Mesothelial cell of epicardium (in vitro differentiated cells): ENCODE measurements around the gene EPS8. TPM values are rescaled to one million over a fixed set of nuclear protein-coding genes. Genes with fewer than 3 reads are reported as not detected.
A peak's percentile ranks its signal among the peaks of the same experiment; 100 is the strongest.

Experiments
- DNase-seq, 2 experiments: peaks; one replicate each; pipeline ENCODE4 v3.0.0; 2021; ENCODE audit warnings: low spot score in 2 of 2; ENCODE audit not compliant: unreplicated experiment in 2 of 2
- H3K27ac Mint-ChIP-seq: 2 replicates; pipeline ENCODE4 v1.8.0; 2021; ENCODE audit warnings: mixed read lengths
- H3K27me3 Mint-ChIP-seq: 2 replicates; pipeline ENCODE4 v1.8.0; 2021; ENCODE audit warnings: low read depth, mixed read lengths
- H3K36me3 Mint-ChIP-seq: 2 replicates; pipeline ENCODE4 v1.8.0; 2021; ENCODE audit warnings: mixed read lengths
- H3K4me1 Mint-ChIP-seq: 2 replicates; pipeline ENCODE4 v1.8.0; 2021; ENCODE audit warnings: mixed read lengths
- H3K4me3 Mint-ChIP-seq: 2 replicates; pipeline ENCODE4 v1.8.0; 2021; ENCODE audit warnings: mild to moderate bottlenecking, moderate library complexity, mixed read lengths
- H3K9me3 Mint-ChIP-seq: 2 replicates; pipeline ENCODE4 v1.8.0; 2021; ENCODE audit warnings: mixed read lengths
- total RNA-seq: library from RNA; stranded (reverse); gene quantifications from 3 replicates; pipeline ENCODE4 v1.2.1, GENCODE V29; 2021
- TF ChIP-seq, protein P1 (sequence below): fragments of 200-600 bp; sonication (generic); IDR thresholded peaks from one replicate; pipeline ENCODE4 v1.5.0; 2021; ENCODE audit warnings: antibody characterized with exemption; ENCODE audit not compliant: unreplicated experiment

EPS8 gene
- total RNA-seq, 1 donor from 2014 or later = 24.8 TPM

DNA sequence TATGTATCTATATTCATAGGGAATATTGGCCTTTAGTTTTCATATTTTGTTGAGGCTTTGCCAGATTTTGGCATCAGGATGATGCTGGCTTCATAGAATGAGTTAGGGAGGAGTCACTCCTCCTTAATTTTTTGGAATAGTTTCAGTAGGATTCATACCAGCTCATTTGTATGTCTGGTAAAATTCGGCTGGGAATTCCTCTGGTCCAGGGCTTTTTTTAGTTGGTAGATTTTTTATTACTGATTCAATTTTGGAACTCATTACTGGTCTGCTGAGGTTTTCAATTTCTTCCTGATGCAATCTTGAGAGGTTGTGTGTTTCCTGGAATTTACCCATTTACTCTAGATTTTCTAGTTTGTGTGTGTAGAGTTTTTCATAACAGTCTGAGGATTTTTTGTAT is 175.2 kb downstream of the EPS8 start:
- H3K9me3 Mint-ChIP-seq = peaks cover 54% of the 10 kb centered on the region
- DNase-seq = no peak
- H3K4me1 Mint-ChIP-seq = no peaks in the 10 kb centered on the region
- no peak overlapping the region for H3K27ac Mint-ChIP-seq
- no peak overlapping the region for H3K4me3 Mint-ChIP-seq
- TF ChIP-seq, protein P1, sequence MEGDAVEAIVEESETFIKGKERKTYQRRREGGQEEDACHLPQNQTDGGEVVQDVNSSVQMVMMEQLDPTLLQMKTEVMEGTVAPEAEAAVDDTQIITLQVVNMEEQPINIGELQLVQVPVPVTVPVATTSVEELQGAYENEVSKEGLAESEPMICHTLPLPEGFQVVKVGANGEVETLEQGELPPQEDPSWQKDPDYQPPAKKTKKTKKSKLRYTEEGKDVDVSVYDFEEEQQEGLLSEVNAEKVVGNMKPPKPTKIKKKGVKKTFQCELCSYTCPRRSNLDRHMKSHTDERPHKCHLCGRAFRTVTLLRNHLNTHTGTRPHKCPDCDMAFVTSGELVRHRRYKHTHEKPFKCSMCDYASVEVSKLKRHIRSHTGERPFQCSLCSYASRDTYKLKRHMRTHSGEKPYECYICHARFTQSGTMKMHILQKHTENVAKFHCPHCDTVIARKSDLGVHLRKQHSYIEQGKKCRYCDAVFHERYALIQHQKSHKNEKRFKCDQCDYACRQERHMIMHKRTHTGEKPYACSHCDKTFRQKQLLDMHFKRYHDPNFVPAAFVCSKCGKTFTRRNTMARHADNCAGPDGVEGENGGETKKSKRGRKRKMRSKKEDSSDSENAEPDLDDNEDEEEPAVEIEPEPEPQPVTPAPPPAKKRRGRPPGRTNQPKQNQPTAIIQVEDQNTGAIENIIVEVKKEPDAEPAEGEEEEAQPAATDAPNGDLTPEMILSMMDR = no peak
- peaks cover 37% of the 10 kb centered on the region for H3K36me3 Mint-ChIP-seq
- H3K27me3 Mint-ChIP-seq = no peaks in the 10 kb centered on the region

DNA sequence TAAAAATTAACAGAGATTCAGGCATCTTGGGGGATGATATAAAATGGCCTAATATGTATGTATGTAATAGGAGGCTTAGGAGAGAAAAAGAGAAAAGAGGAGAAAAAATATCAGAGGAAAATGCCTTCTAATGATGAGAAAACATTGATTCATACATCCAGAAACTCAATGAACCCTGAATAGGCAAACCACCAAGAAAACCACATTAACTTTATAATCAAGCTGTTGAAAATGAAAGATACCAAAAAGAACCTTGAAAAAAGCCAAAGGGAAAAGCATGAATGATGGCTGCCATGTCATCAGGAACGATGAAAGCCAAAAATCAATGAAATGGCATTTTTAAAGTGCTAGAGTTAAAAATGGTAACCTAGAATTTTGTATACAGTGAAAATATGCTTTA is 180.2 kb downstream of the EPS8 start:
- H3K27ac Mint-ChIP-seq = no peak overlapping the region
- DNase-seq = no peak
- peaks cover 22% of the 10 kb centered on the region for H3K9me3 Mint-ChIP-seq
- H3K4me1 Mint-ChIP-seq = peaks cover 2% of the 10 kb centered on the region
- no peak overlapping the region for H3K4me3 Mint-ChIP-seq
- TF ChIP-seq, protein P1 = no peak
- H3K36me3 Mint-ChIP-seq = peaks cover 9% of the 10 kb centered on the region
- no peaks in the 10 kb centered on the region for H3K27me3 Mint-ChIP-seq

DNA sequence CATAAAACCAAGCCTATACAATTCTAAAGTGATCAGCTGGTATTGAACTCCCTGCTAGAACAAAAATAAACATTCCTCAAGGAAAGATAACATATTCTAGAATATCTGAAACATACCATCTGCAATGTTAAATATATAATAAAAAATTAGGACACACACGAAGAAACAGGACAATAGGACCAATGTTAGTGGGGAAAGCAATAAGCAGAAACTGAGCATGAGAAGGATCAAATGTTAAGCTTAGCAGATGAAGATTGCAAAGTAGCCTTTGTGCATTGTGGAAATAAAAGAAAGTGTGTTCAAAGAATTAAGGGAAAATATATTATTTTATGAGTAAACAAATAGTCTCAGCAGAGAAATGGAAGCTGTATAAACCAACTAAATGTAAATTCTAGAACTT is 180.8 kb downstream of the EPS8 start:
- peaks cover 8% of the 10 kb centered on the region for H3K4me1 Mint-ChIP-seq
- H3K27ac Mint-ChIP-seq = no peak overlapping the region

DNA sequence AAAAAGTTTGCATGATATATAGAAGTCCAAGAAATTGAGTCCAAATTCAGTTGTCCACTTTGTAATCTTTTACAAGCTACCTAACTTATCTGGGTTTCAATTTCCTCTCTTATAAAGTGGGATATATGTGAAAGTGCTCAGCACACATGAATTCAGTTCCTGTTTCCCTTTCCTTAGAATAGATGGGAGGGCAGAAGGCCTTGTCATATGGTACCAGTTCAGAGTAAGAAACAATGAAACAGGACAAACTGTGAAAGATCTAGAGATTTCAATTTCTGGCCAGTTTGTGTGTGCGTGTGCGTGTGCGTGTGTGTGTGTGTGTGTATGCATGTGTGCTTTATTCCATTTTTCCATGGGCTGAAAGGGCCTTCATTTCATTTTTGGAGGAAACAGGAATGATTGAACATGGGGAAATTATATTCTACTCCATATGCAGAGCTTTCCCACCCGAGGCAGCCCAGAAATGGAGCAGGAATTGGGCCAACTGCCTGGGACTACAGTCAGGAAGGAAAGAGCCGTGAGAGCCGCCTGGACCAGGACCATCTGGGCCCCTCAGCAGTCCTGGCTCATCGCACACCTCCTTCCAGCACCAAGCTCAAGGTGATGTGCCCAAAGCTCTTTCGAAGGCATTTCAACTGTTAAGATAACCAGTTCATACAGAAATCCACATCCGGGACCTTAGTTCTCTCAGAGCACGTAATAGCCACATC is 183.2 kb downstream of the EPS8 start:
- H3K27me3 Mint-ChIP-seq = no peaks in the 10 kb centered on the region
- TF ChIP-seq, protein P1 = no peak
- peaks cover 12% of the 10 kb centered on the region for H3K4me1 Mint-ChIP-seq
- DNase-seq = no peak
- H3K36me3 Mint-ChIP-seq = no peaks in the 10 kb centered on the region
- H3K27ac Mint-ChIP-seq = no peak overlapping the region
- no peak overlapping the region for H3K4me3 Mint-ChIP-seq
- peaks cover 2% of the 10 kb centered on the region for H3K9me3 Mint-ChIP-seq

More for the DNA sequence above, 180.8 kb downstream of the EPS8 start:
- H3K9me3 Mint-ChIP-seq = peaks cover 16% of the 10 kb centered on the region
- no peak for DNase-seq
- TF ChIP-seq, protein P1 = no peak
- no peaks in the 10 kb centered on the region for H3K27me3 Mint-ChIP-seq
- peaks cover 6% of the 10 kb centered on the region for H3K36me3 Mint-ChIP-seq
- no peak overlapping the region for H3K4me3 Mint-ChIP-seq

DNA sequence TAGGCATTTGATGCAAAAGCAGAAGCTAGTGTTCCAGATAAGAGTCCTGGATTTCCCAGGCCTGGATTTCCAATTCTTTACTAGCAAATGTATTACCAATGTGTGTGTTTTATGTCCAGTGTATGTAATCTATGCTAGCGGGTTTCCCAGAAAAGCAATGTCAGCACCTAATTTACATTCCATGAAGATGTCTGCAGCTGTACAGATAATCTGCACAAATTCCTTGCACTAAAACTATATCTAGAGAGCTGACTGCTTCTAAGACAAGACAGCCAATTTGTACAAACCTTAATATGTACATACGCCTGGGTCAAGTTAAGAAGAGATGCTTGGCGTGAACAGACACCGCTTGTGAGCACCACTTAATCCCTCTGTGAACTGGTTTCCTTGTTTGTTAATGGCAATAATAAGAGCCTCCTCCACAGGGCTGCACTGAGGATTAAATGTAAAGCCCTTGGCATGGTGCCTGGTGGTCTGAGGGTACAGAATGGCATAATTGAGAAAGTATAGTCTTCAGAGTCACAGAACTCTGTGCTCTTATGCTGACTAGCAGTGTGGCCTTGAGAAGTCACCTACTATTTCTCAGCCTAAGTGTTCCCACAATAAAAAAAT is 185.6 kb downstream of the EPS8 start:
- TF ChIP-seq, protein P1 = no peak
- Mint-ChIP-seq H3K4me1 (peaks cover 22% of the 10 kb centered on the region), H3K9me3 (no peaks in the 10 kb centered on the region), H3K36me3 (no peaks in the 10 kb centered on the region), H3K27ac (peak overlapping the region; percentile 52), H3K27me3 (no peaks in the 10 kb centered on the region), H3K4me3 (no peak overlapping the region)
- DNase-seq = no peak
